WERI-Rb-1 (cell line): ENCODE measurements around the gene IGFL2.
"Not testable (repeated sequence)": the region's sequence is repeated elsewhere in the genome, so short reads cannot be mapped to it uniquely, and the experiment has no call there.

Experiments used
- DNase-seq: peaks from one replicate; pipeline ENCODE4 v3.0.0-alpha.2; 2020
- H3K27ac ChIP-seq: fragments of 250-450 bp; sonication (Bioruptor Pico); 2 replicates; pipeline ENCODE4 v1.5.1; 2020; ENCODE audit warnings: mild to moderate bottlenecking, moderate library complexity
- H3K27me3 ChIP-seq: fragments of 250-450 bp; sonication (Bioruptor Pico); 2 replicates; pipeline ENCODE4 v1.5.1; 2021; ENCODE audit warnings: mild to moderate bottlenecking, low read depth, moderate library complexity; ENCODE audit not compliant: insufficient read depth, severe bottlenecking
- H3K36me3 ChIP-seq: fragments of 250-450 bp; sonication (Bioruptor Pico); 2 replicates; pipeline ENCODE4 v1.5.1; 2020; ENCODE audit warnings: mild to moderate bottlenecking, moderate library complexity
- H3K4me3 ChIP-seq: 2 replicates; pipeline ENCODE4 v1.5.1; 2011; ENCODE audit warnings: low read depth, mild to moderate bottlenecking, control low read depth, low read length
- H3K9me3 ChIP-seq: fragments of 250-450 bp; sonication (Bioruptor Pico); 2 replicates; pipeline ENCODE4 v1.5.1; 2021; ENCODE audit warnings: mild to moderate bottlenecking, moderate library complexity; ENCODE audit not compliant: severe bottlenecking
- TF ChIP-seq, protein P1 (sequence below): IDR thresholded peaks from 2 replicates; pipeline ENCODE4 v1.5.1; 2011; ENCODE audit warnings: low read depth, mild to moderate bottlenecking, control low read depth, inconsistent platforms, low read length

The IGFL2 gene

DNA sequence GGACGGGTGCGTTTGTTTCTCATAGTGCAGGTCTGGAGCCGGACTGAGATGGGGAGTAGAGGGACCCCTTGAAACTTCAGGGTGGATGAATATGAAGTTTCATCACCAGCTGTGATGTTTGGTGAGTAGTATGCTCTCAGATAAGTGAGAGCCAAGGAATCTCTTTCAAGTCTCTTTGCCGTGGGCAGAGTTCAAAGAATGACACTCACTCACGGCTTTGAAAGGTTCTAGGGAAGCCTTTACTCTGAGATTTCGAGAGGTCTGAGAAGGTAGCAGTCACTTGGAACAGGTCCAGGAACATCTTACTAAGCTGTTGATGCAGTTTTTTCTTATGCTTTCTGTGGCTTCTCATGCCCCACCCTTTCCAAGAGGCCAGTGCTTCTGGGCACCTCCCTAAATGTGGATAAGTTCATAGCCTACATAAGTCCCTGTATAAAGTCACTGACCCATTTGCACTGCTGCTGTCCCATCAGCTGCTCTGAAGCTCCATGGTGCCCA lies at the start of gene IGFL2:
Gene IGFL2, plus strand, starts transcription at position 448 of the 498 bp plus-strand sequence. Its CDS starts 41 bp downstream, at position 489.
- TF ChIP-seq, protein P1, sequence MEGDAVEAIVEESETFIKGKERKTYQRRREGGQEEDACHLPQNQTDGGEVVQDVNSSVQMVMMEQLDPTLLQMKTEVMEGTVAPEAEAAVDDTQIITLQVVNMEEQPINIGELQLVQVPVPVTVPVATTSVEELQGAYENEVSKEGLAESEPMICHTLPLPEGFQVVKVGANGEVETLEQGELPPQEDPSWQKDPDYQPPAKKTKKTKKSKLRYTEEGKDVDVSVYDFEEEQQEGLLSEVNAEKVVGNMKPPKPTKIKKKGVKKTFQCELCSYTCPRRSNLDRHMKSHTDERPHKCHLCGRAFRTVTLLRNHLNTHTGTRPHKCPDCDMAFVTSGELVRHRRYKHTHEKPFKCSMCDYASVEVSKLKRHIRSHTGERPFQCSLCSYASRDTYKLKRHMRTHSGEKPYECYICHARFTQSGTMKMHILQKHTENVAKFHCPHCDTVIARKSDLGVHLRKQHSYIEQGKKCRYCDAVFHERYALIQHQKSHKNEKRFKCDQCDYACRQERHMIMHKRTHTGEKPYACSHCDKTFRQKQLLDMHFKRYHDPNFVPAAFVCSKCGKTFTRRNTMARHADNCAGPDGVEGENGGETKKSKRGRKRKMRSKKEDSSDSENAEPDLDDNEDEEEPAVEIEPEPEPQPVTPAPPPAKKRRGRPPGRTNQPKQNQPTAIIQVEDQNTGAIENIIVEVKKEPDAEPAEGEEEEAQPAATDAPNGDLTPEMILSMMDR, result no peak

GRCh38 chr19:46100344-46100743 lies 47.7 kb upstream of the IGFL2 start:
- no peak for DNase-seq
- Histone ChIP-seq H3K27ac (no peak overlapping the region), H3K9me3 (peaks cover 5% of the 10 kb centered on the region), H3K36me3 (no peaks in the 10 kb centered on the region), H3K4me3 (no peak overlapping the region), H3K27me3 (no peaks in the 10 kb centered on the region)
- TF ChIP-seq, protein P1, result no peak

More for the DNA sequence above, at the start of gene IGFL2:
- H3K27me3 ChIP-seq, result no peaks in the 10 kb centered on the region
- no peak within 1 kb of the TSS for H3K27ac ChIP-seq
- no peaks in the 10 kb centered on the region for H3K9me3 ChIP-seq
- H3K36me3 ChIP-seq, result no peaks in the 10 kb centered on the region
- no peak for DNase-seq
- no peak within 1 kb of the TSS for H3K4me3 ChIP-seq

GRCh38 chr19:46101293-46101692 lies 46.7 kb upstream of the IGFL2 start:
- H3K36me3 ChIP-seq, result no peaks in the 10 kb centered on the region
- no peaks in the 10 kb centered on the region for H3K27me3 ChIP-seq
- no peak for DNase-seq
- H3K4me3 ChIP-seq, result no peak overlapping the region
- TF ChIP-seq, protein P1, result no peak
- no peak overlapping the region for H3K27ac ChIP-seq
- H3K9me3 ChIP-seq, result peaks cover 5% of the 10 kb centered on the region

DNA sequence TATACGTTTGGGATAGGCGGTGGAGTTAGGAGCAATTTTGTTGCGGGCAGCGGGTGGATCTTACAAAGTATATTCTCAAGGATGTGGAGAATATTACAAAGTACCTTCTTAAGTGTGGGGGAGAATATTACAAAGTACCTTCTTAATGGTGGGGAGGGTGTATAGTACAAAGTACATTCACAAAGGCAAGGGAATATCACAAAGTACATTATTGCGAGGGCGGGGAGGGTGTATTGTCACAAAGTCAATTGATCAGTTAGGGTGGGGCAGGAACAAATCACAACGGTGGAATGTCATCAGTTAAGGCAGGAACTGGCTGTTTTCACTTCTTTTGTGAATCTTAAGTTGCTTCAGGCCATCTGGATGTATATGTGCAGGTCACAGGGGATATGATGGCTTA lies 45.7 kb upstream of the IGFL2 start:
- not testable (repeated sequence) for H3K27ac ChIP-seq, H3K9me3 ChIP-seq, DNase-seq, H3K36me3 ChIP-seq, H3K27me3 ChIP-seq, H3K4me3 ChIP-seq

- TF ChIP-seq, protein P1, result no peak
- H3K27me3 ChIP-seq, result no peaks in the 10 kb centered on the region
- H3K27ac ChIP-seq, result no peak overlapping the region
- no peak overlapping the region for H3K4me3 ChIP-seq
- peaks cover 2% of the 10 kb centered on the region for H3K9me3 ChIP-seq
- H3K36me3 ChIP-seq, result no peaks in the 10 kb centered on the region
- no peak for DNase-seq
Measured at GRCh38 chr19:46107371-46107770, 40.7 kb upstream of the IGFL2 start.

DNA sequence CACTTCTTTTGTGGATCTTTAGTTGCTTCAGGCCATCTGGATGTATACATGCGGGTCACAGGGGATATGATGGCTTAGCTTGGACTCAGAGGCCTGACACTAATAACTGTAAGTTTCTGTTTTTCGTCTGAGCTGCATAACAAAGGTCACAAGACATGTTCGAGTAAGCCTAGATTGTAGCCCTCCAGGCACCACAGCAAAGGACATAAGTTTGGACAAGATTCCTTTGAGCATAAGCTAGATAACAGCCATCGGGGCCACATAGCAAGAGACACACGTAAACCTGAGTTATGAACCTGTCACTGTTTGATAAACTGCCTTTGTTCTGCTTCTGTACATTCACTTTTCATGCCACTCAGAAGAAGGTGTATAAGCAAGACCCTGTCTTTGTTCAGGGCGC lies 38.2 kb upstream of the IGFL2 start:
- TF ChIP-seq, protein P1, result no peak

More for the DNA sequence above, 38.2 kb upstream of the IGFL2 start:
- Histone ChIP-seq H3K4me3 (no peak overlapping the region), H3K9me3 (peaks cover 2% of the 10 kb centered on the region), H3K36me3 (no peaks in the 10 kb centered on the region), H3K27me3 (no peaks in the 10 kb centered on the region), H3K27ac (no peak overlapping the region)
- no peak for DNase-seq
